Activated T-helper 1 cell treated with anti-CD3 and anti-CD28 coated beads, Interleukin-12 subunit alpha, Interleukin-12 subunit beta, Interleukin-2, Interleukin-4 antibody, amounts not matched to agents 30 ng/mL and 10 ng/mL and 1 ng/mL, durations not matched to agents 14 hours and 24 hours and 36 hours (primary cell): ENCODE measurements around the gene KCTD2. TPM values are rescaled to one million over a fixed set of nuclear protein-coding genes. Genes with fewer than 3 reads are reported as not detected.
"Not testable (repeated sequence)": the region's sequence is repeated elsewhere in the genome, so short reads cannot be mapped to it uniquely, and the experiment has no call there.

Experiments
- DNase-seq: peaks from one replicate; pipeline ENCODE4 v3.0.0; 2021; ENCODE audit warnings: low spot score
- H3K27ac Mint-ChIP-seq: one replicate; pipeline ENCODE4 v1.8.0; 2021; ENCODE audit warnings: mild to moderate bottlenecking, mixed read lengths
- H3K27me3 Mint-ChIP-seq: one replicate; pipeline ENCODE4 v1.8.0; 2022; ENCODE audit warnings: mild to moderate bottlenecking, moderate library complexity, mixed read lengths; ENCODE audit not compliant: insufficient read depth
- H3K36me3 Mint-ChIP-seq: one replicate; pipeline ENCODE4 v1.8.0; 2021; ENCODE audit warnings: low read depth, mixed read lengths
- H3K4me1 Mint-ChIP-seq: one replicate; pipeline ENCODE4 v1.8.0; 2021; ENCODE audit warnings: low read depth, mixed read lengths
- H3K4me3 Mint-ChIP-seq: one replicate; pipeline ENCODE4 v1.8.0; 2021; ENCODE audit warnings: mild to moderate bottlenecking, moderate library complexity, mixed read lengths
- H3K9me3 Mint-ChIP-seq: one replicate; pipeline ENCODE4 v1.8.0; 2021; ENCODE audit warnings: mixed read lengths
- intact Hi-C: fragments of 100-400 bp; cut with micrococcal nuclease; formaldehyde crosslinking; loops from one replicate; pipeline ENCODE4 v1.15.1; 2024
- total RNA-seq: library from RNA; stranded (reverse); gene quantifications from 2 replicates; pipeline ENCODE4 v1.2.3, GENCODE V29; 2022

Gene KCTD2
- total RNA-seq, 1 donor from 2014 or later, result 21.2 TPM

DNA sequence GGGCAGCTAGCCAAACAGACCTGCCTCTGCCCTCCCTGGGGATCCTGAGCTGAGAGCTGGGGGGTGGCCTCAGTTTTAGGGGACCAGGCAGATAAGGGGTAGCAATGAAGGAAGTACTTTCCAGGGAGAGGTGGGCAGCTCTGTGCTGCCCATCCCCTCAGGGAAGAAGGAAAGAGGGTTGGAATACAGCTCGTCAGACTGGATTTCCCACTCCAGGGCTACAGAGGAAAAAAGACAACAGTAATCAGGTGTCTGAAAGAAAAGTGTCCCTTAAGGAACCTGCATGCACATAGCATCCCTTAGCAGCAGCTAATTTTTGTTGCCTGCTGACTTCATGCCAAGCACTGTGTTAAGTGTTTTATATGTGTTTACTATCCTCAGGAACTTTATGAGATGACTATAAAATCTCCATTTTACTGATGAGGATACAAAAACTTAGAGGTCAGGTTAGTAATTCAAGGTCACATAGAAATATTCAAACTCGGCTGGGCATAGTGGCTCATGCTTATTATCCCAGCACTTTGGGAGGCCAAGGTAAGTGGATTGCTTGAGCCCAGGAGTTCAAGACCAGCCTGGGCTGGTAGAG lies 37.8 kb upstream of the KCTD2 start:
- intact Hi-C loops, result no loop called here
- Mint-ChIP-seq H3K27ac (no peak overlapping the region), H3K36me3 (peaks cover 7% of the 10 kb centered on the region)

DNA sequence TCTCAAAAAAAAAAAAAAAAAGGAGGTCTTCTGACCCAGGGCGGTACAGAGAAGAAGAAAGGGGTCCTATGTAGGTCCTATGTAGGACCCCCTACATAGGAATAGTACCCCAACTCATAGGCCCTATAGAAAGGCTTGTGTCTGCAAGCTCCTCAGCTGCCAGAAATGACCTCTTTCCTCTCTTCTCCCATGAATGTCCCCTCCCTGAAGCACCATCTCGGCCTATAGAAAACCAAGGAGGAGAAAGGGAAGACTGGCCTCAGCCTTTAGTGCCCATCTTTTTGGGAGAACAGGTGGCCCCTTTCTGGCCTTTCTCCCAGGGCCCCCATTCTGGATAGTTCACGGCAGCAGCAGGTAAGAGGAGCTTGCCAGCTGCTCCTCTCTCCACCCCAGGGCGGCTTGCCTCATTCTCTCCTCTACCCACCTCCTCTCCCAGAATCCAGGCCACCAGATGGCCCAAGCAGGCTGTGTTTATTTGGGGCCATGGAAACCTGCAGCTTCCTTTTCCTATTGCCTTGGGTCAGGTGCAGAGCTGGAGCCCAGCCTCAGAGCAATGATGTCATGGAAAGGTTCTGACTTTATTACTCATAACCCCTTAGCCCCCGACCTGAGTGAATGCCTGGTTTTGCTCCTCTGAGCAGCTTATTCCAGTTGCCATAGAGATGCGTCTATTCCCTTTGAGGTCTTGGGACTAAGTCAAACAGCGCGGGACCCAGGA lies 36.2 kb upstream of the KCTD2 start:
- Mint-ChIP-seq H3K27ac (peak overlapping the region; percentile 27), H3K27me3 (no peaks in the 10 kb centered on the region), H3K36me3 (peaks cover 13% of the 10 kb centered on the region), H3K9me3 (no peaks in the 10 kb centered on the region), H3K4me1 (peaks cover 17% of the 10 kb centered on the region), H3K4me3 (peak overlapping the region; percentile 95)
- intact Hi-C loops, result no loop called here
- no peak for DNase-seq

More for the DNA sequence above, 37.8 kb upstream of the KCTD2 start:
- no peak for DNase-seq
- no peaks in the 10 kb centered on the region for H3K9me3 Mint-ChIP-seq
- H3K4me3 Mint-ChIP-seq, result no peak overlapping the region
- no peaks in the 10 kb centered on the region for H3K27me3 Mint-ChIP-seq
- H3K4me1 Mint-ChIP-seq, result peaks cover 17% of the 10 kb centered on the region

DNA sequence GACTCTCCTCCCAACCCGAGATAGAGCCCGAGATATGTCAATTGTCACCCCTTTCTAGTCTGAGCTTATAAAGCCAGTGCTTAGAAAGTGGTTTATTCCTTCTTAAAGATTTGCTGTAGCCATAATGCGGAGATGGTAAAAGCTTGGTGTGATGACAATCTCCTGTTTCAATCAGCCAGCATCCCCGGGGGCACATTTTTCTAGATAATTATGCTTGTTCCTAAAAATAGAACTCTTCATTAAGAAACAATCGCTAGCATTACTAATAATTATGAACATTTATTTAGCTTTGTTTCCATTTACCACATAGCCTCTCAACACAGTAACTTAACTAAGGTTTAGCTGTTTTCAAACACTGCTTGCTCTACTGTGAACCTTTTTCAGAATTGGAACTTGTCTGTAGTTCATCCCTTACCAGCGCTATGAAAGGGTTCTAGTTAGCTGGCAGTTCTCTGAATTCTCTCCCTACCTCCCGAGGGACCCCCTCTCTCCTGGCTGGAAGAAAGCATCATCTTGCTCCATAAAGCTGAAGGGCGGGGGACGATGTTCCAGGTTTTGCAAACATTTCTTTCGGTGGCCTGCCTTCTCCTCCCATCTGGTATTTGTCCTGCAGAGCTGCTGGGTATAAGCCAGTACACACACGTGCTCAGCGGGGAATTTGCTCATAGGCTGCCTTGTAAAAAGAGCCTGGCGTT lies 35.5 kb upstream of the KCTD2 start:
- Mint-ChIP-seq H3K36me3 (peaks cover 13% of the 10 kb centered on the region), H3K27ac (peak overlapping the region; percentile 88), H3K27me3 (no peaks in the 10 kb centered on the region), H3K4me1 (peaks cover 17% of the 10 kb centered on the region), H3K4me3 (peak overlapping the region; percentile 95), H3K9me3 (no peaks in the 10 kb centered on the region)
- intact Hi-C loops, result loop anchor here (1.0 kb wide), 4 partner anchors 24 to 250 kb away; partner anchors contain the start of genes GGA3 and MRPS7
- no peak for DNase-seq

DNA sequence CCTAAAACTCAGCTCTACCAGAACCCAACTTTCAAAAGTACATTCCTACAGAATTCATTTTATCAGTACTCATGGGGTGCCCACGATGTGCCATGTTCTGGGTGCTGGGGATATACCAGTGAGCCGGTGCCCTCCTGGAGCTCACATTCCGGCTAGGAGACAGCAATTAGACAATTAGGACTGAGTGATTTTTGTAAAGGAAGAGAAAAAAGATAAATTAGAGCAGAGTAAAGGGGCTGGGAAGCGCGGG lies 35.0 kb upstream of the KCTD2 start:
- no peak for DNase-seq
- Mint-ChIP-seq H3K27me3 (no peaks in the 10 kb centered on the region), H3K4me1 (peaks cover 17% of the 10 kb centered on the region), H3K4me3 (peak overlapping the region; percentile 95), H3K27ac (peak overlapping the region; percentile 88), H3K9me3 (no peaks in the 10 kb centered on the region), H3K36me3 (peaks cover 18% of the 10 kb centered on the region)
- intact Hi-C loops, result loop anchor here (1.0 kb wide), 4 partner anchors 23 to 249 kb away; partner anchors contain the start of genes GGA3 and MRPS7

DNA sequence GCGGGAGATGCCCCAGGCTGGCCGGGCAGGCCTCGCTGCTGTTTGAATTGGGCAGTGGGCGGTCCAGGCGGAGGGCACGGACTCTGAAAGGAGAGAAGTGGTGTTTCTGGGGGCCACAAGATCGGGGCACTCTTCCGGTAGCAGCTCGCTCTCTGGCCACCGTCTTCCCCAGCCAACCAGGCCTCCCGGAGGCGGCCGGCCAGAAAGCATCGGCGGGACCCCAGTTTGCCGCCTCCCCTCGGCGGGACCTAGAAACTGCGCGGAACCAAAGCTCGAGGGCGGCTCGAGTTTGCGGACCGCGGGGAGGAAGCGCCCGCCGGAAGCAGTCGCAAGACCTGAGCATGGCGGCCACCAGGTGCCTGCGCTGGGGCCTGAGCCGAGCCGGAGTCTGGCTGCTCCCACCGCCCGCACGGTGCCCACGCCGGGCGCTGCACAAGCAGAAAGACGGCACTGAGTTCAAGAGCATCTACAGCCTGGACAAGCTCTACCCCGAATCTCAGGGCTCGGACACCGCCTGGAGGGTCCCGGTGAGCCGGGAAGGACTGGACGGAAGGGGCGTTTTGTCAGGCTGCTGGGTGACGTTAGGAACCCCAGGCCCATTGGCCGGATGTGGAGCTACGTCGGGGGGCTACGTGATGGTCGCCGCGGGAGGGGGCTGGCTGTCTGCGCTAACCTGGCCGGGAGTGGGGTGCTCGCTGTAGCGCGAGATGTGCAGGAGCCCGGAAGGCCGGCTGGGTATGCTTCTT lies 34.5 kb upstream of the KCTD2 start, which contains the start of gene MRPL58:
TSS of gene MRPL58 (plus strand) at position 325 of the 746 bp plus-strand sequence. CDS start at position 342, 17 bp downstream.
- no peaks in the 10 kb centered on the region for H3K9me3 Mint-ChIP-seq
- peaks cover 18% of the 10 kb centered on the region for H3K36me3 Mint-ChIP-seq
- H3K27me3 Mint-ChIP-seq, result no peaks in the 10 kb centered on the region
- peak; percentile 75 for DNase-seq
- peaks cover 17% of the 10 kb centered on the region for H3K4me1 Mint-ChIP-seq
- peak within 1 kb of the TSS; percentile 88 for H3K27ac Mint-ChIP-seq
- intact Hi-C loops, result loop anchor here (1.0 kb wide), 5 partner anchors 23 to 249 kb away; partner anchors contain the start of genes CDR2L, GGA3 and MRPS7
- peak within 1 kb of the TSS; percentile 95 for H3K4me3 Mint-ChIP-seq

DNA sequence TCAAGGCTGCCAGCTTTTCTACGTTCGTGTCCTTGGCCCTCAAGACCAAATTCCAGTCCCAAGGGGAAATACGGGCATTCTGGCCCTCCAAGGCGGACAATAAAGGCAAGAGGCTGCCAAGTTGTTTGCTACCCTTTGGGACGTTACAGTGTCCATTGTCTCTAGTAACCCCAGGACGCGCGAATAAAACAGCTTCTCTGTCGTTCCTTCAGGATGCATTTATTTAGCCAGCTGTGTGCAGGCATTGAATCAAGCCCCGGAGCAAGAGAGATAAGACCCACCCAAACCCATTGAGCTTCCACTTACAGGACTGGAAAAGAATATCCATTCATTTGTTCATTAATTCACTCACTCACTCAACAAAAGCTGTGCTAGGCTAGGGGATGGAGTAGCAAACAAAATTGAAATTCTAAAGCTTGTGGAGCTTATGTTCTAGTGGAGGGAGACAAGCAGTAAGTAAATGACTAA lies 33.9 kb upstream of the KCTD2 start:
- intact Hi-C loops, result loop anchor here (1.0 kb wide), 1 partner anchor 26 kb away; the partner anchor contains the start of gene CDR2L
- H3K27ac Mint-ChIP-seq, result peak overlapping the region; percentile 88
- H3K36me3 Mint-ChIP-seq, result peaks cover 20% of the 10 kb centered on the region
- H3K9me3 Mint-ChIP-seq, result no peaks in the 10 kb centered on the region
- peak overlapping the region; percentile 95 for H3K4me3 Mint-ChIP-seq
- no peak for DNase-seq
- H3K27me3 Mint-ChIP-seq, result no peaks in the 10 kb centered on the region
- peaks cover 17% of the 10 kb centered on the region for H3K4me1 Mint-ChIP-seq

DNA sequence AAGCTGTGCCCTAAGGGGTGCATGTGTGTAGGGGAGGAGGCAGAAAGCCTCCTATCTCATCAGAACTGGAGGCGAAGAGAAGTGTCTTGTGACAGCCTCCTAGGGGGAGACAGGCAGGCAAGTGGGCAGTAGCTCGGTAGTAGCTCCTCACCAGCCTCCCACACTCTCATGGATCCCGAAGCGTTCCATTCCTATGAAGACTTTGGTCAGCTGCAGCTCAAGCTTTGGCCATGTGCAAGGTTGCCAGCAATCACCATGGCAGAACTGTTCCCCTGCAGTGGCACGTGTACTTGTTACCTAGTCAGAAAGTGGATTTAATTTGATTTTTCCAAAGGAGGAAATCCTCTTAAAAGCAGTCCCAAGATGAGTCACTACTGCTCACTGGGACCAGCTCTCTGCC lies 27.9 kb upstream of the KCTD2 start:
- Mint-ChIP-seq H3K4me1 (peaks cover 4% of the 10 kb centered on the region), H3K4me3 (no peak overlapping the region), H3K27me3 (no peaks in the 10 kb centered on the region), H3K9me3 (no peaks in the 10 kb centered on the region), H3K36me3 (peaks cover 41% of the 10 kb centered on the region), H3K27ac (no peak overlapping the region)
- intact Hi-C loops, result no loop called here
- DNase-seq, result no peak

DNA sequence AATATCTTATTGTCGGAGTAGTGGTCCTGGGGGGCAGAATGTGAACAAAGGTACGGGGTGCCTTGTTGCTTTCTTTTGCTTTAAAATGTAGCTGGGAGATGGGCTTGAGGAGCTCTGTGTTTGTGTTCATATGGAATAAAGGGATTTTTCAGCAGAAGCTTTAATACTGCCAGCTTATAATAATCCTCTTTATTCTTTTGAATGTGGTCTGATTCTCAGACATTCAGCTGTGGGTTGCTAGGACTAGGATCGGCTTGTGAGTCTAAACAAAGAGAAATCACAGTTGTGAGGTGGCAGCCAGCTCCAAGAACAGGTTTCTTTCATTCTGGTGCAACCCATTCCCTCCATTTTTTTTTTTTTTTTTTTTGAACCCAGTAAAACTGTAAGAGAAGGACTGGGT lies 27.3 kb upstream of the KCTD2 start:
- Mint-ChIP-seq H3K36me3 (peaks cover 40% of the 10 kb centered on the region), H3K4me1 (peaks cover 4% of the 10 kb centered on the region), H3K27ac (no peak overlapping the region), H3K9me3 (no peaks in the 10 kb centered on the region), H3K4me3 (no peak overlapping the region), H3K27me3 (no peaks in the 10 kb centered on the region)
- no peak for DNase-seq
- intact Hi-C loops, result no loop called here

DNA sequence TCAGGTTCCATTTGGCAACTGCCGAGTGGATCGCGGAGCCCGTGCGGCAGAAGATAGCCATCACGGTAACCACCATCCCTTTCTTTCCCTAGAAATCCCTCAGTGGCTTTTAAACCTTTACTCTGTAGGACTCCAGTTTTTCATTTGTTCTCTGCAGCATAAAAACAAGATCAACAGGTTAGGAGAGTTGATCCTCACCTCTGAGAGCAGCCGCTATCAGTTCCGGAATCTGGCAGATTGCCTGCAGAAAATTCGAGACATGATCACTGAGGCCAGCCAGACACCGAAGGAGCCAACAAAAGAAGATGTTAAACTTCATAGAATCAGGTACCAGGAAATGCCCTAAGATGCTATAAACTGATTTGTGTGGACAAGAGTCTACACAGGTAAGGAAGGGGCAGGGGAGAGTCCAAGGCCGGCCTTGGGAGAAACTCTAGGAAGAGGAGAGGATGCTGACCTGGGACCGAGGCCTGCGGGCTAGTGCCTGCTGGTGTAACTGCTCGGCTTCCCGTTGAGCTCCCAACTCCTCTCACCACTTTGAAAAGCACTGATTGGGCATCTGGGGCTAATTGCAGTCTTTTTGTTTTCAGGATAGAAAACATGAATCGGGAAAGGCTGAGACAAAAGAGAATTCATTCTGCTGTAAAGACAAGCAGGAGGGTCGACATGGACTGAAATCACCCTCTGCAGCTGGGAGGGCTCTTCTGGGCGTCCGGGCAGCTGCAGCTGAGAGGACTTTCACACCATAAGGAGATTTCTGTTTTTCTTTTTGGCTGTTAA lies 26.5 kb upstream of the KCTD2 start:
- intact Hi-C loops, result no loop called here
- Mint-ChIP-seq H3K36me3 (peaks cover 35% of the 10 kb centered on the region), H3K4me3 (no peak overlapping the region), H3K9me3 (no peaks in the 10 kb centered on the region), H3K4me1 (peaks cover 4% of the 10 kb centered on the region), H3K27me3 (no peaks in the 10 kb centered on the region), H3K27ac (no peak overlapping the region)
- no peak for DNase-seq

DNA sequence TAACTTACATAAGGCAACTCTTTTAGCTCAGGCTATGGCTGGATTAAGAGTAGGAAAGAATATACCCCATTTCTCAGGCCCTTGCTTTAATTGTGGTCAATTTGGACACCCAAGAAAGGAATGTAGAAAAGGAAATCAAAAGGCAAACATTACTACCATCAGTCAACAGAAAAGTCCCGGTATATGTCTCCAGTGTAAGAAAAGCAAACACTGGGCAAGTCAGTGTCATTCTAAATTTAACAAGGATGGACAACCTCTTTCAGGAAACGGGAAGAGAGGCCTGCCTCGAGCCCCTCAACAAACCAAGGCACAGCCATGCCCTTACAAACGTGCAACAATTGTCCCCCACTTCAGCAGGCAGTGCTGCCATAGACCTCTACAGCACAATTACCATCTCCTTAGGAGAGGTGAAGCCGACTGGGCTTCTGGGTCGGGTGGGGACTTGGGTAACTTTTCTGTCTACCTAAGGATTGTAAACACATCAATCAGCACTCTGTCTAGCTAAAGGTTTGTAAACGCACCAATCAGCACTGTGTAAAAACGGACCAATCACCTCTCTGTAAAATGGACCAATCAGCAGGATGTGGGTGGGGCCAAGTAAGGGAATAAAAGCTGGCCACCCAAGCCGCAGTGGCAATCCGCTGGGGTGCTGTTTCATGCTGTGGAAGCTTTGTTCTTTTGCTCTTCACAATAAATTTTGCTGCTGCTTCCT lies 22.2 kb upstream of the KCTD2 start:
- no peaks in the 10 kb centered on the region for H3K27me3 Mint-ChIP-seq

DNA sequence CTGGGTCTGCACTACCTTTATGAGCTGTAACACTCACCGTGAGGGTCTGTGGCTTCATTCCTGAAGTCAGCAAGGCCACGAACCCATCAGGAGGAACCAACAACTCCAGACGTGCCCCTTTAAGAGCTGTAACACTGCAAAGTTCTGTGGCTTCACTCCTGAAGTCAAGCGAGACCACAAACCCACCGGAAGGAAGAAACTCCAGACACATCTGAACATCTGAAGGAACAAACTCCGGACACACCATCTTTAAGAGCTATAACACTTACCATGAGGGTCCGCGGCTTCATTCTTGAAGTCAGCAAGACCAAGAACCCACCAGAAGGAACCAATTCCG lies 21.7 kb upstream of the KCTD2 start:
- Mint-ChIP-seq H3K36me3 (peaks cover 21% of the 10 kb centered on the region), H3K4me3 (peak overlapping the region; percentile 41)
- H3K4me1 Mint-ChIP-seq, H3K27me3 Mint-ChIP-seq, H3K27ac Mint-ChIP-seq, DNase-seq, H3K9me3 Mint-ChIP-seq: not testable (repeated sequence)
- intact Hi-C loops, result loop anchor here (2.0 kb wide), 1 partner anchor 53 kb away; the partner anchor contains the start of gene HID1

More for the DNA sequence above, 22.2 kb upstream of the KCTD2 start:
- intact Hi-C loops, result loop anchor here (2.0 kb wide), 1 partner anchor 52 kb away; the partner anchor contains the start of gene HID1
- Mint-ChIP-seq H3K9me3 (no peaks in the 10 kb centered on the region), H3K4me3 (peak overlapping the region; percentile 41), H3K36me3 (peaks cover 24% of the 10 kb centered on the region), H3K4me1 (no peaks in the 10 kb centered on the region), H3K27ac (no peak overlapping the region)
- DNase-seq, result no peak
